ENCODE data around the gene DDX1.

GRCh38 chr2:15624903-15625302 lies 33.2 kb downstream of the DDX1 start:
- TF ChIP-seq CTCF (IDR thresholded peaks at IDR 0.05), result no peak
- no peak for TF ChIP-seq POLR2AphosphoS5 (IDR thresholded peaks at IDR 0.05; ENCODE audit: insufficient read depth in 1 of 2, low read depth in 1 of 2)
- TF ChIP-seq POLR2A (IDR thresholded peaks at IDR 0.05), result no peak
